Endometrial microvascular endothelial cells (primary cell): Measurements from ENCODE around the gene AMBRA1. TPM values are rescaled to one million over a fixed set of nuclear protein-coding genes. Genes with fewer than 3 reads are reported as not detected.

ENCODE experiments used
- in situ Hi-C: cut with HindIII; loops from 2 replicates; pipeline ENCODE4 v1.10.0; 2017; ENCODE audit warnings: low sequenced_read_pairs, low pct_unique_long_range_greater_than_20kb; ENCODE audit errors: inconsistent ontology term
- total RNA-seq: library from RNA; depleted of rRNA; stranded (reverse); fragments of >200 nt; gene quantifications from one replicate; pipeline ENCODE4 v1.2.3, GENCODE V29; 2015; ENCODE audit errors: inconsistent ontology term

AMBRA1 gene
- 40.6 TPM for total RNA-seq

GRCh38 chr11:46593550-46594373, at the start of gene AMBRA1:
TSS of gene AMBRA1 (minus strand) at chr11:46594023. CDS start at chr11:46548380, 45,643 bp downstream.
- in situ Hi-C loops, result no loop called here

GRCh38 chr11:46643531-46643930, 49.7 kb upstream of the AMBRA1 start:
- in situ Hi-C loops, result no loop called here

GRCh38 chr11:46642627-46643335, 49.0 kb upstream of the AMBRA1 start:
- in situ Hi-C loops, result no loop called here

- in situ Hi-C loops, result no loop called here
These were observed 47.8 kb upstream of the AMBRA1 start for GRCh38 chr11:46641639-46642038.

- in situ Hi-C loops, result no loop called here
These were observed 46.4 kb upstream of the AMBRA1 start for GRCh38 chr11:46640036-46640788.

- in situ Hi-C loops, result no loop called here
These were observed 45.5 kb upstream of the AMBRA1 start for GRCh38 chr11:46639197-46639839.

- in situ Hi-C loops, result no loop called here
These were observed 43.7 kb upstream of the AMBRA1 start for GRCh38 chr11:46637546-46637945.

- in situ Hi-C loops, result no loop called here
These were observed 41.8 kb upstream of the AMBRA1 start for GRCh38 chr11:46635557-46636139.

GRCh38 chr11:46633291-46634217, 39.7 kb upstream of the AMBRA1 start:
- in situ Hi-C loops, result no loop called here

GRCh38 chr11:46632502-46632901, 38.7 kb upstream of the AMBRA1 start:
- in situ Hi-C loops, result no loop called here

- in situ Hi-C loops, result no loop called here
These were observed 37.9 kb upstream of the AMBRA1 start for GRCh38 chr11:46631676-46632075.

- in situ Hi-C loops, result no loop called here
These were observed 36.4 kb upstream of the AMBRA1 start for GRCh38 chr11:46630237-46630636.

GRCh38 chr11:46628961-46629360, 35.1 kb upstream of the AMBRA1 start:
- in situ Hi-C loops, result no loop called here

GRCh38 chr11:46625406-46625805, 31.6 kb upstream of the AMBRA1 start:
- in situ Hi-C loops, result no loop called here

- in situ Hi-C loops, result no loop called here
These were observed 25.0 kb upstream of the AMBRA1 start for GRCh38 chr11:46618837-46619236.

- in situ Hi-C loops, result no loop called here
These were observed 24.1 kb upstream of the AMBRA1 start for GRCh38 chr11:46617972-46618314.

GRCh38 chr11:46617134-46617971, 23.5 kb upstream of the AMBRA1 start, which contains the start of the genes ATG13 and HARBI1:
TSS of gene ATG13 (plus strand) at chr11:46617553. CDS start at chr11:46644292, 26,739 bp downstream.
TSS of gene HARBI1 (minus strand) at chr11:46617227. CDS start at chr11:46616237, 990 bp downstream.
- in situ Hi-C loops, result no loop called here
